AG10803 (cell line): ENCODE data around the gene ZC2HC1C.

ENCODE experiments used
- DNase-seq: peaks from one replicate; pipeline ENCODE4 v3.0.0; 2010; ENCODE audit warnings: low read depth
- H3K4me3 ChIP-seq: 2 replicates; pipeline ENCODE4 v1.5.1; 2011; ENCODE audit warnings: mild to moderate bottlenecking, low read length, control low read depth
- TF ChIP-seq, protein P1 (sequence below): conservative IDR thresholded peaks from 2 replicates; pipeline ENCODE4 v1.5.1; 2011; ENCODE audit warnings: mild to moderate bottlenecking, low read length, control low read depth, inconsistent platforms

The ZC2HC1C gene

GRCh38 chr14:75092698-75093097 lies 23.3 kb downstream of the ZC2HC1C start:
- DNase-seq, result no peak
- no peak overlapping the region for H3K4me3 ChIP-seq
- TF ChIP-seq, protein P1, sequence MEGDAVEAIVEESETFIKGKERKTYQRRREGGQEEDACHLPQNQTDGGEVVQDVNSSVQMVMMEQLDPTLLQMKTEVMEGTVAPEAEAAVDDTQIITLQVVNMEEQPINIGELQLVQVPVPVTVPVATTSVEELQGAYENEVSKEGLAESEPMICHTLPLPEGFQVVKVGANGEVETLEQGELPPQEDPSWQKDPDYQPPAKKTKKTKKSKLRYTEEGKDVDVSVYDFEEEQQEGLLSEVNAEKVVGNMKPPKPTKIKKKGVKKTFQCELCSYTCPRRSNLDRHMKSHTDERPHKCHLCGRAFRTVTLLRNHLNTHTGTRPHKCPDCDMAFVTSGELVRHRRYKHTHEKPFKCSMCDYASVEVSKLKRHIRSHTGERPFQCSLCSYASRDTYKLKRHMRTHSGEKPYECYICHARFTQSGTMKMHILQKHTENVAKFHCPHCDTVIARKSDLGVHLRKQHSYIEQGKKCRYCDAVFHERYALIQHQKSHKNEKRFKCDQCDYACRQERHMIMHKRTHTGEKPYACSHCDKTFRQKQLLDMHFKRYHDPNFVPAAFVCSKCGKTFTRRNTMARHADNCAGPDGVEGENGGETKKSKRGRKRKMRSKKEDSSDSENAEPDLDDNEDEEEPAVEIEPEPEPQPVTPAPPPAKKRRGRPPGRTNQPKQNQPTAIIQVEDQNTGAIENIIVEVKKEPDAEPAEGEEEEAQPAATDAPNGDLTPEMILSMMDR, result no peak

- peak; percentile 38 for DNase-seq
- H3K4me3 ChIP-seq, result no peak overlapping the region
- TF ChIP-seq, protein P1, result no peak
Measured at GRCh38 chr14:75094896-75095295, 25.5 kb downstream of the ZC2HC1C start.

DNA sequence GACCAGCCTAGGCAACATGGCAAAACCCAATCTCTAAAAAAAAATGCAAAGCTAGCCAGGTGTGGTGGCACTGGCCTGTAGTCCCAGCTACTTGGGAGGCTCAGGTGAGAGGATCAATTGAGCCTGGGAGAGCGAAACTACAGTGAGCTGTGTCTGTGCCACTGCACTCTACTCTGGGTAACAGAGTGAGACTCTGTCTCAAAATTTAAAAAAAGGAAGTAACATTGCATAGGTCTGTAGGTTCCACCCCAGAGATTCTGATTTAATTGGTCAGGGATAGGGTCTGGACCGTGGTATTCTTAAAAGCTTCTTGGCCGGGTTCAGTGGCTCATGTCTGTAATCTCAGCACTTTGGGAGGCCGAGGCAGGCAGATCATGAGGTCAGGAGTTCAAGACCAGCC lies 26.2 kb downstream of the ZC2HC1C start:
- DNase-seq, result no peak
- TF ChIP-seq, protein P1, result no peak
- H3K4me3 ChIP-seq, result no peak overlapping the region

DNA sequence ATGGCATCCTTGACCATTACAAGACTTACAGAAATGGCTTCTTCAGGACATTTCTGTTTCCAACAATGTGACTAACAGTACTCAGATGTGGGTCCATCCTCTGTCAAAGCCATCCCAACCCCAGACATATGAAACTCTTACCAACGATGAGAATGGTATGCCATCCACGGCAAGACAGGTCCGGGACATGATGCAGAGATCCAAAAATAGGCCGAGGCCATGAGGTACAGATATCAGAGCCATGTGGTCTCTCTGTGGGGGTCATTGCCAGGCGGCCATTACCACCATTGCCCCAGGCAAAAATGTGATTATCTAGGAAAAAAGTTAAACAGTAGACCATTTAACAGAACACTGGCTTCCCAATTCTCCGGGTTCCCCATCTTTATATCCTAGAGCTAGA lies 27.5 kb downstream of the ZC2HC1C start:
- H3K4me3 ChIP-seq, result no peak overlapping the region
- DNase-seq, result no peak
- TF ChIP-seq, protein P1, result no peak

DNA sequence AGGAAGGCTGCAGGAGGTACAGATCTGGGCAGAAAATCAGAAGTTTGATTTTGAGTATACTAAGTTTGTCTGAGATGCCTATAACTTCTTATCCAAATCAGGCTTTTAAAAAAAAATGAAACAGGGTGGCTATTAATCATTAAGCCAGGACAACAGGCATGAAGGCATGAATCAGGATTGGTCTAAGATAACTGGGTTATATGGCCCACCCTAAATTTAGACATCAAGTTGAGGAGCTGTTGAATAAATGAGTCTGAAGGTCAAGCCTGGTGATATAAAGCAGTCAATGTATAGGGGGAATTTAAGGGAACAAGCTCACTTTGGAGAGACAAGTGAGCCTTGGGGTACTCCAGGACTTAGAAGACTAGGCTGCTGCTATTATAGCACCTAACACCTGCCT lies 28.8 kb downstream of the ZC2HC1C start:
- DNase-seq, result no peak
- H3K4me3 ChIP-seq, result no peak overlapping the region
- TF ChIP-seq, protein P1, result no peak

- DNase-seq, result no peak
- TF ChIP-seq, protein P1, result no peak
- no peak overlapping the region for H3K4me3 ChIP-seq
Measured at GRCh38 chr14:75098682-75099081, 29.2 kb downstream of the ZC2HC1C start.

GRCh38 chr14:75101491-75101890 lies 32.0 kb downstream of the ZC2HC1C start:
- TF ChIP-seq, protein P1, result no peak
- DNase-seq, result no peak
- no peak overlapping the region for H3K4me3 ChIP-seq
